OCI-LY7 (cell line): ENCODE results near the gene TJP3.

ENCODE experiments used
- CTCF ChIP-seq: fragments of 200-600 bp; sonication (generic); conservative IDR thresholded peaks from 2 replicates; pipeline ENCODE4 v1.5.1; 2014; ENCODE audit warnings: mild to moderate bottlenecking, antibody characterized with exemption, low read length, moderate library complexity, mixed read lengths
- EZH2phosphoT487 ChIP-seq: fragments of 200-600 bp; sonication (generic); IDR thresholded peaks from 2 replicates; pipeline ENCODE4 v1.6.1; 2018; ENCODE audit warnings: low read depth, borderline replicate concordance, mild to moderate bottlenecking, mixed run types, antibody characterized with exemption, low read length, moderate library complexity, mixed read lengths

GRCh38 chr19:3768748-3769099 is 60.5 kb downstream of the TJP3 start:
- TF ChIP-seq CTCF = no peak
- TF ChIP-seq EZH2phosphoT487 = no peak
